OCI-LY1 (cell line): ENCODE data around the gene NR4A1.

Experiments used
- EZH2 ChIP-seq: fragments of 200-600 bp; sonication (generic), shearing (Covaris generic); IDR thresholded peaks from 2 replicates; pipeline ENCODE4 v1.8.0; 2017; ENCODE audit warnings: borderline replicate concordance, mixed run types, mild to moderate bottlenecking, antibody characterized with exemption, low read length, moderate library complexity, mixed read lengths
- TF ChIP-seq, protein P1 (sequence below): fragments of 200-600 bp; sonication (generic), shearing (Covaris generic); IDR thresholded peaks from 2 replicates; pipeline ENCODE4 v1.5.1; 2017; ENCODE audit warnings: mild to moderate bottlenecking, antibody characterized with exemption, low read length, moderate library complexity, mixed read lengths

GRCh38 chr12:52015532-52016041 lies 35.7 kb upstream of the NR4A1 start:
- TF ChIP-seq, protein P1, sequence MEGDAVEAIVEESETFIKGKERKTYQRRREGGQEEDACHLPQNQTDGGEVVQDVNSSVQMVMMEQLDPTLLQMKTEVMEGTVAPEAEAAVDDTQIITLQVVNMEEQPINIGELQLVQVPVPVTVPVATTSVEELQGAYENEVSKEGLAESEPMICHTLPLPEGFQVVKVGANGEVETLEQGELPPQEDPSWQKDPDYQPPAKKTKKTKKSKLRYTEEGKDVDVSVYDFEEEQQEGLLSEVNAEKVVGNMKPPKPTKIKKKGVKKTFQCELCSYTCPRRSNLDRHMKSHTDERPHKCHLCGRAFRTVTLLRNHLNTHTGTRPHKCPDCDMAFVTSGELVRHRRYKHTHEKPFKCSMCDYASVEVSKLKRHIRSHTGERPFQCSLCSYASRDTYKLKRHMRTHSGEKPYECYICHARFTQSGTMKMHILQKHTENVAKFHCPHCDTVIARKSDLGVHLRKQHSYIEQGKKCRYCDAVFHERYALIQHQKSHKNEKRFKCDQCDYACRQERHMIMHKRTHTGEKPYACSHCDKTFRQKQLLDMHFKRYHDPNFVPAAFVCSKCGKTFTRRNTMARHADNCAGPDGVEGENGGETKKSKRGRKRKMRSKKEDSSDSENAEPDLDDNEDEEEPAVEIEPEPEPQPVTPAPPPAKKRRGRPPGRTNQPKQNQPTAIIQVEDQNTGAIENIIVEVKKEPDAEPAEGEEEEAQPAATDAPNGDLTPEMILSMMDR: no peak
- no peak for TF ChIP-seq EZH2
